Measurements from ENCODE around the gene THSD4.

THSD4 gene

DNA sequence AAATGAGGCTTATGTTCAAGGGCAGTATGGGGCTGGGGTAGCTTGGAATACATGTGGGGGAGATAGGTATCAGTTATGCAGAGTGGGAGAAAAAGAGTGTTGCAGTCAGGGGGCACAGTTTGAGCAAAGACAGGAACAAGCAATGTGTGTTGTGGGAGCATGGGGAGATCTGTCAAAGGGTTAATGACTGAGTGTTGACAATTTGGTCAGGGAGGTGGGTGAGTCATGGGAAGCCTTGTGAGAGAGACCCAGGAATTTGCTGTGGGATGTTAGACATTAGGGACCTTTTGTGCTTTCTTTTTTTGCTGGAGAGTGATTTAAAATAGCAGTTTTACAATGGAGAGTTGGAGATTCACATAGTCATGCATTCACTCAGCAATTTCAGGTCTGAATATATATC, 473.5 kb downstream of the THSD4 start:
- Histone ChIP-seq H3K4me1 (ENCODE audit: control insufficient read depth, insufficient read depth, low read length) (no peaks in the 10 kb centered on the region), H3K36me3 (ENCODE audit: control insufficient read depth, insufficient read depth, low read length) (no peaks in the 10 kb centered on the region), H3K9ac (ENCODE audit: low read length) (no peak overlapping the region), H3K9me3 (ENCODE audit: control insufficient read depth, low read length) (no peaks in the 10 kb centered on the region), H3K4me3 (ENCODE audit: low read length) (no peak overlapping the region), H3K27me3 (ENCODE audit: control insufficient read depth, insufficient read depth, low read length) (no peaks in the 10 kb centered on the region)

DNA sequence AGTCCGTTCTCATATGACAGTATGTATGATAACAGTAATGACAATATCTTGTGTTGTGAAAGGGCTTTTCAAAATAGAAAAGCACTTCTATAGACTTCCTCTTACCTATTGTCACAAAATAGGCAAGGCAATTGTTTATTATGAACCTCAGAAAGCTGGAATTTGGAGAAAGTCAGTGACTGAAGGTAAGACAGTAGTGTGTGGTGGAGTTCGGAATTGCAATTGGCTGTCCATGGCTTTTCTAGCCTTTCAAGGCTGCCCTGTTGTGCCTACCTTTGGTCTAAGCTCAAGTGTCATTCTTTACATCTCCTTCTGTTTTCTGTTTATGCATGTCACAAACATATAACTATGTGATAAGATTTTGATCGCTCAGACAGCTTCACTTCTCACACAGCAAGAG, 475.8 kb downstream of the THSD4 start:
- Histone ChIP-seq H3K27me3 (ENCODE audit: control insufficient read depth, insufficient read depth, low read length) (no peaks in the 10 kb centered on the region), H3K4me3 (ENCODE audit: low read length) (no peak overlapping the region), H3K9me3 (ENCODE audit: control insufficient read depth, low read length) (no peaks in the 10 kb centered on the region), H3K4me1 (ENCODE audit: control insufficient read depth, insufficient read depth, low read length) (no peaks in the 10 kb centered on the region), H3K9ac (ENCODE audit: low read length) (no peak overlapping the region), H3K36me3 (ENCODE audit: control insufficient read depth, insufficient read depth, low read length) (no peaks in the 10 kb centered on the region)

DNA sequence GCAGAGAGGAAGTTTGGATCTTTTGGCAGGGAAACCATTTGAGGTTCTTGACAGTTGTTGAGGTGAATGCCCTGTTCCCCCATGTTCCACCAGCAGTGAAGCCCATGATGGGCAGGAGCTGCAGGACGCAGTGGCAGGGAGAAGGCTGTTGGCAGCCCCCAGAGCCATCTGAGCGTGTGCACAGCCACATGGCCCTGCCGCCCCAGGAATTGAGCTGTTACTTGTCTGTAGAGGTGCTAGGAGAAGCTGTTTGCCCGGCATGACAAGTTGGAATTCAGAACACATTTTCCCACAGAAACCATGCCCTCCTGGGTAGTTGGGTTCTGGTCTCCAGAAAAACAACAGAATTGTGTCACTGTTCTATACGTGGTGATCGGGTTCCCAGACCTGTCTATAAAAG, 476.9 kb downstream of the THSD4 start:
- Histone ChIP-seq H3K4me1 (ENCODE audit: control insufficient read depth, insufficient read depth, low read length) (no peaks in the 10 kb centered on the region), H3K4me3 (ENCODE audit: low read length) (no peak overlapping the region), H3K27me3 (ENCODE audit: control insufficient read depth, insufficient read depth, low read length) (no peaks in the 10 kb centered on the region), H3K9ac (ENCODE audit: low read length) (no peak overlapping the region), H3K9me3 (ENCODE audit: control insufficient read depth, low read length) (no peaks in the 10 kb centered on the region), H3K36me3 (ENCODE audit: control insufficient read depth, insufficient read depth, low read length) (no peaks in the 10 kb centered on the region)

DNA sequence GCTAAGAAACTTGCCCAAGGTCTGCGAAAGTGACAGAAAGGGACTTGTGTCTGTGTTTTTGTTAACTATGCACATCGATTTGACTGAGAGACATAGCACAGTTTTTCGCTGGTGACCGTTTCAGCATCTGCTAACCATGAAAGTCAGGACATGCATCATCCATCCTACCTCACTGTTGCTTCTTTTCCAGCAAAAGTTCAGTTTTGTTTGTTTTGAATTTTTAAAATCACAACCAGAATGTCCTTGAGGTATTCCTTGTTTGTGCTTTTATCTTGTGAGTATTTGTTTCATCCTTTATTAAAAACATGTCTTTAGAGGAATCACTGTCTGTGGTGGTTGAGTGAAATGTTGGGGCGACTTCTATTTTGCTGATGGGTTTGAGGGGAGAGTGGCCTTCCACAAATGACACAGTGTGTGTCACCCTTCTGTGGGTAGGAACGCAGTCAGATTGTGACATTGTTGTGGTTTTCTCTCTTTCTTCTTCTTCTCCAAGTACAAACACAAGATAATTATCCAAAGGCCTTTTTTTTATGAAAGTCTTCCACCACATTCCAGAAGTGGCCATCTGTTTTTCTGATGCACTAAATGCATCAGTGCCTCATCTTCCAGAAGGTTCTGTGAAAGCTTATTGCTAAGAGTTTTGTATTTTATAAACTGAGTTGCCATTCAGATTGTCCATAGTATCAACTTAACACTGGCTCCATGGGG, 480.7 kb downstream of the THSD4 start:
- Histone ChIP-seq H3K4me1 (ENCODE audit: control insufficient read depth, insufficient read depth, low read length) (peaks cover 9% of the 10 kb centered on the region), H3K36me3 (ENCODE audit: control insufficient read depth, insufficient read depth, low read length) (no peaks in the 10 kb centered on the region), H3K4me3 (ENCODE audit: low read length) (no peak overlapping the region), H3K9me3 (ENCODE audit: control insufficient read depth, low read length) (no peaks in the 10 kb centered on the region), H3K27me3 (ENCODE audit: control insufficient read depth, insufficient read depth, low read length) (no peaks in the 10 kb centered on the region), H3K9ac (ENCODE audit: low read length) (no peak overlapping the region)

DNA sequence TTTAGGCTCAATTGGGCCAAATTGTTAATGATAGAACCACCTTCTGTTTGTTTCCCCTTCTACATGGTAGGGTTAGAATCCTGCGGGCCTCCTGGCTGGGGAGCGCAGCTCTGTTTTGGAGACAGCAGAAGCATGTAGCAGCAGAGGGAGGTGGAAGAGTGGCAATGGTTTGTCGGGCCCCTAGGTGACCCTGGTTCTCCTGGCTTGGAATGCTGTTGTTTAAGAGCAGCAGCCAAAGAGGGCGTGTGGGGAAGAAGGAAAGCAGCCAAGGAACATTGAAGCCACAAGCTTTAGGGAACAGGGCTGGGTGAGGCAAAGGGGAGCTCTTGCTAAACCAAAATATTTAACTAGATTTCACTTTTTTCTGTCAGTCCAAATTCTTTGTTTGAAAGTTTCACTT, 481.4 kb downstream of the THSD4 start:
- H3K36me3 ChIP-seq (ENCODE audit: control insufficient read depth, insufficient read depth, low read length), result no peaks in the 10 kb centered on the region
- H3K27me3 ChIP-seq (ENCODE audit: control insufficient read depth, insufficient read depth, low read length), result no peaks in the 10 kb centered on the region
- H3K9me3 ChIP-seq (ENCODE audit: control insufficient read depth, low read length), result no peaks in the 10 kb centered on the region
- H3K4me3 ChIP-seq (ENCODE audit: low read length), result no peak overlapping the region
- H3K9ac ChIP-seq (ENCODE audit: low read length), result no peak overlapping the region
- peaks cover 16% of the 10 kb centered on the region for H3K4me1 ChIP-seq (ENCODE audit: control insufficient read depth, insufficient read depth, low read length)

DNA sequence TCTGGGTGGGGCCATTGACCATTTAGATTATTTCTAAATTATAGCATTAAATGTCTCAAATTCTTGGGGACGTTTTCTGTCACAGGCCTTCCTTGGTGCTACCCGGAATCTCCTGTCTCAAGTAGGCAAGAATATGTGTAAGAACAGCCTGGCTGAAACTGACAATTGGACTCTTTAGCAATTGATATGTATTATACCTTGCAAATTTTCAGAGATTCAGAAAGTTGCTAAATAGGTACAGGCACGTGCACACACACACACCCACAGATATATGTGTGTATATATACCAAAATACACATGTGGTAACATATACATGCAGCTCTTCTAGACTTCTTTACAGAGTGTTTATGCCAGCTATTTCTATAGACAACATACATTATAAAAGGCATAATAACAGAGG, 481.9 kb downstream of the THSD4 start:
- H3K27me3 ChIP-seq (ENCODE audit: control insufficient read depth, insufficient read depth, low read length), result no peaks in the 10 kb centered on the region
- no peak overlapping the region for H3K4me3 ChIP-seq (ENCODE audit: low read length)
- no peaks in the 10 kb centered on the region for H3K36me3 ChIP-seq (ENCODE audit: control insufficient read depth, insufficient read depth, low read length)
- H3K9ac ChIP-seq (ENCODE audit: low read length), result no peak overlapping the region
- H3K4me1 ChIP-seq (ENCODE audit: control insufficient read depth, insufficient read depth, low read length), result peaks cover 19% of the 10 kb centered on the region
- no peaks in the 10 kb centered on the region for H3K9me3 ChIP-seq (ENCODE audit: control insufficient read depth, low read length)

DNA sequence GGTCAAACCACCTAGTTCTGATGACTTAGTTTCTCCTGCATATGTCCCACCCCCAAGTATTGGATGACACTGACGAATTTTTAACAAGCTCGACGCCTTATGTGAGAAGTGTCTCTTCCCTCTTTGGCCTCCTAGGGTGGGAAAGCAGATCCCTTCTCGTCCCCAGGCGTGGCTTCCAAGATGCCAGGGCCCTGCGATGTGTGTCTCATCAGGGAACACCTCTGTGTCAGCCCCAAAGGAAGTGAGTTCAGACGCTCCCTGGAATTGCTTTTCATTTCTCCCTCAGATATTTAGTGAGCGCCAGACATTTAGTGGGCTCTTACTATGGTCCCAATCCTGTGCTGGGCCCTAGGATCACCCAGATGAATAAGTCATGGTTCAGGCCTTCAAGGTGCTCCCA, 482.4 kb downstream of the THSD4 start:
- Histone ChIP-seq H3K27me3 (ENCODE audit: control insufficient read depth, insufficient read depth, low read length) (no peaks in the 10 kb centered on the region), H3K4me3 (ENCODE audit: low read length) (no peak overlapping the region), H3K36me3 (ENCODE audit: control insufficient read depth, insufficient read depth, low read length) (no peaks in the 10 kb centered on the region), H3K9me3 (ENCODE audit: control insufficient read depth, low read length) (no peaks in the 10 kb centered on the region), H3K9ac (ENCODE audit: low read length) (no peak overlapping the region), H3K4me1 (ENCODE audit: control insufficient read depth, insufficient read depth, low read length) (peaks cover 19% of the 10 kb centered on the region)

DNA sequence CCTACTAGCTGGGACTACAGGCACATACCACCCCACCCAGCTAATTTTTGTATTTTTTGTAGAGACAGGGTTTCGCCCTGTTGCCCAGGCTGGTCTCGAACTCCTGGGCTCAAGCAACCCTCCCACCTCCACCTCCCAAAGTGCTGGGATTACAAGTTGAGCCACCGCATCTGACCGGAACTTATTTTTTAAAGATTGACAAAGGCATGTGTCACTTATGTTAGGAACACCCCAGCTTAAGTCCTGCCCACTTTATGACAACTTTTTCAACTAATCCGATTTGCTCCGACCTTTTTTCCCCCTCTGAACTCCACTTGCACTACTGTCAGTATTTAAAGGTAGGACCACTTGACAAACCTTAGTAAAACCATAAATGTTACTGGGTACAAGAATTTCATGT, 483.5 kb downstream of the THSD4 start:
- Histone ChIP-seq H3K4me1 (ENCODE audit: control insufficient read depth, insufficient read depth, low read length) (peaks cover 19% of the 10 kb centered on the region), H3K9ac (ENCODE audit: low read length) (no peak overlapping the region), H3K36me3 (ENCODE audit: control insufficient read depth, insufficient read depth, low read length) (no peaks in the 10 kb centered on the region), H3K27me3 (ENCODE audit: control insufficient read depth, insufficient read depth, low read length) (no peaks in the 10 kb centered on the region), H3K9me3 (ENCODE audit: control insufficient read depth, low read length) (no peaks in the 10 kb centered on the region), H3K4me3 (ENCODE audit: low read length) (no peak overlapping the region)

DNA sequence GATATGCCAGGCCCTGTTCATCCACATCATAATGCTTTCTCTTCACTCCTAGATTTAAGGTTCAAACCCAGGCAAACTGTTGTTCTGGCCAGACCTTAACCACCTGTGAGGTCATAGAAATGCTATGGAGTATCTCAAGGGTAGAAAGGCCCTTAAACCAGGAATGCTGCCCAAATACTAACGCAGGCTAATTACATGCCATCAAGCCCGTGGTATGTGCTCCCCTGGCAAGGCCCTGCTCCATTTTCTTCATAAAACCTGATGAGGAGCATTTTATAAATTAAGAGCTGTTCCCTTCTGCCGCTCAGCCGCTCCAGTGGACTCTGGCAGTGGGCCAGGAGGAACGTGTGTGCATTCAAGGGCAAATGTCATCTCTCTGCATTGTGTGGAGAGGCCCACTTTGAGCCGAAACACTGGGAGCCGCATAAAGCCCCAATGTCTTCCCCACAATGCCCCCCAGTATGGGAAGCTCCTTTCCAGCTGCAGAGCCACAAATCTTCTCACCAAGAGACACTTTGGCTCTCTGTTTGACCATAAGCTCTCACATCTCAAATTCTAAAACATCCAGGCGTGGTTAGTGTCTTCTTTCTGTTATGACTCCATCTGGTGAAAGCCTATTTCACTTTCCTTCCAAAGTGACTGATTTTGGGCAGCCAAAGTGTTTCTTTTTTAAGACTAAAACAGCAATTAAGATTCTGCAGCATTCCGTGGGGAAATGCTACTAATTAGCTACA, 484.3 kb downstream of the THSD4 start:
- Histone ChIP-seq H3K4me1 (ENCODE audit: control insufficient read depth, insufficient read depth, low read length) (peaks cover 19% of the 10 kb centered on the region), H3K36me3 (ENCODE audit: control insufficient read depth, insufficient read depth, low read length) (no peaks in the 10 kb centered on the region), H3K27me3 (ENCODE audit: control insufficient read depth, insufficient read depth, low read length) (no peaks in the 10 kb centered on the region), H3K9ac (ENCODE audit: low read length) (no peak overlapping the region), H3K4me3 (ENCODE audit: low read length) (no peak overlapping the region), H3K9me3 (ENCODE audit: control insufficient read depth, low read length) (no peaks in the 10 kb centered on the region)

DNA sequence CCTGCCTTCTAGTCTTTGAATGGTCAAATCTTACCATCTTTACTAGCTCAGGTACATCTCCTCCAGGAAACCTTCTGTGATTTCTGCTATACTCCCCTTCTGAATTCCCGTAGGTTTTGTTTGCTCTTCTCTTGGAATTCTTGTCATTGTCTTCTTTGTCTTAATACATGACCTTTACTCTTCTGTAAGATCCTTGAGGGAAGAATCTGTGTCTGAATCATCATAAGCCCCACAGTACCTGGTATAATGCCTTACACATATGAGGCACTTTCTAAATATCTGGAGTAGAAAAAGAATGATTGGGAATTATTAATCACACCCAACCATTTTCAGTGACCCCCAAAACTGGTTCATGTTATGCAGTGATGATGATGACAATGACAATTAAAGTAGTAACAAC, 485.0 kb downstream of the THSD4 start:
- H3K9ac ChIP-seq (ENCODE audit: low read length), result no peak overlapping the region
- H3K27me3 ChIP-seq (ENCODE audit: control insufficient read depth, insufficient read depth, low read length), result no peaks in the 10 kb centered on the region
- H3K36me3 ChIP-seq (ENCODE audit: control insufficient read depth, insufficient read depth, low read length), result no peaks in the 10 kb centered on the region
- no peak overlapping the region for H3K4me3 ChIP-seq (ENCODE audit: low read length)
- no peaks in the 10 kb centered on the region for H3K9me3 ChIP-seq (ENCODE audit: control insufficient read depth, low read length)
- peaks cover 19% of the 10 kb centered on the region for H3K4me1 ChIP-seq (ENCODE audit: control insufficient read depth, insufficient read depth, low read length)

DNA sequence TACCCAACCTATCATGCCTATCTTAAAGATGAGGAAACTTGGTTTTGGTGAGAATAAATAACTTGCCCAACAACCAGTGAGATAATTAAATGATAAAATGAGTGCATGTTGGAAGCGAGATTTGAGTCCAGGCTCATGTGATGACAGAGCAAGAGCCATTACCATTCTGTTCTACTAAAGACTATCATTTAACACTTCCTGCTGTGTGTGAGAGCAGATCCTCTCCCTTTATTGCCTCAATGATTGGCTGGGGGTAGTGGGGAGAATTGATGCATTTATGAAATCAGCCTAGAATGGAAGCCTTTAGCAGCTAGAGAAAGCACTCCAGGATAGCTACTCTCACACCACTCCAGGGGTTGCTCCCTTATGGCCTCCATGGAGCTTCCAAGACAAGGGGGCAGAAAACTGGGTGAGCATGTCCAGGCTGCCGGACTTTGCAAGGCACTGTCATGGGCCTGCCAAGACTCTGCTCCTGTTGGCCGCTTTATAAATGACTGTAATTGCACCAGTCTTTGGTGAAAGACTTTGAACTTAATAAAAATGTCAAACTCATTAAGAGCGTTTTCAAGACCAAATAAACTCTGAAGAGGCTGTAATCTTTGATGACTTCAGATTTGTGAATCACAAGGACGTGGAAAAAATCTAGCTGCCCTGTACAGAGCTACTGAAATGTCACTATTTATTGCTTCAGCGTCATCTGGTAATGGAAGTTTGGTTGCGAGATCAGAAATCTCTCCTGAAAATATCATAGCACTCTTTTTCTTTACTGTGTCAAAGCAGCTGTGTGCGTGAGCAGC, 486.0 kb downstream of the THSD4 start:
- H3K4me1 ChIP-seq (ENCODE audit: control insufficient read depth, insufficient read depth, low read length), result peaks cover 19% of the 10 kb centered on the region
- no peak overlapping the region for H3K9ac ChIP-seq (ENCODE audit: low read length)
- no peak overlapping the region for H3K4me3 ChIP-seq (ENCODE audit: low read length)
- no peaks in the 10 kb centered on the region for H3K27me3 ChIP-seq (ENCODE audit: control insufficient read depth, insufficient read depth, low read length)
- H3K36me3 ChIP-seq (ENCODE audit: control insufficient read depth, insufficient read depth, low read length), result no peaks in the 10 kb centered on the region
- H3K9me3 ChIP-seq (ENCODE audit: control insufficient read depth, low read length), result no peaks in the 10 kb centered on the region

DNA sequence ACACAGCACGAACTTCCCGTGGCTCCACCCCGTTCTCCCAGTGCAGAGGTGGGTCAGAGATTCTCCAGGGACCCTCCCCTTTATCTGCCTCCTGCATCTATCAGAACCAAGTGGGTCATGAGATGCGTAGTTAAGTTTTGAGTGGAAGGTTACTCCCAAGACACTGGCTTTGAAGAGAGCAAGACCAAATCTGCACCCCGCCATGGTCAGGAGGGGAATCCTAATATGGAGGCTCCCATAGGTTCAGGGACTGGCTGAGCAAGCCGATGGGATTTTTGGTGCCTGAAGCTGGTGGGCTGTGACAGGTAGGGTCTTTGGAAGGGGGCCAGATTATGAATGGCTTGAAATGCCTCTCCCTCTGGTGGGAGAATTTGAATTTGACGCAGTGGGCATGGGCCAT, 488.1 kb downstream of the THSD4 start:
- no peaks in the 10 kb centered on the region for H3K27me3 ChIP-seq (ENCODE audit: control insufficient read depth, insufficient read depth, low read length)
- H3K36me3 ChIP-seq (ENCODE audit: control insufficient read depth, insufficient read depth, low read length), result no peaks in the 10 kb centered on the region
- no peak overlapping the region for H3K9ac ChIP-seq (ENCODE audit: low read length)
- H3K4me3 ChIP-seq (ENCODE audit: low read length), result no peak overlapping the region
- H3K4me1 ChIP-seq (ENCODE audit: control insufficient read depth, insufficient read depth, low read length), result peaks cover 19% of the 10 kb centered on the region
- H3K9me3 ChIP-seq (ENCODE audit: control insufficient read depth, low read length), result no peaks in the 10 kb centered on the region
